IMR-90 (cell line): ENCODE results near the gene KCNH2. TPM values are rescaled to one million over a fixed set of nuclear protein-coding genes. Genes with fewer than 3 reads are reported as not detected.

Source experiments
- ATAC-seq: fragments of 200-7000 bp; cut with Tn5 transposase; 2 replicates; pipeline ENCODE4 v1.9.1; 2020; ENCODE audit warnings: low read depth, mild to moderate bottlenecking, moderate library complexity
- BruUV-seq: library from RNA; stranded (reverse); fragments of 400-500 nt; replicated peaks from 2 replicates; lab custom pipeline; 2021; lab: Mats Ljungman, UMichigan
- CTCF ChIA-PET: fragments of 300-600 bp; formaldehyde crosslinking; extraction: SDS; loops from one replicate; lab custom pipeline; 2021; ENCODE audit warnings: antibody characterized with exemption; lab: Yijun Ruan, JAX
- POLR2A ChIA-PET: fragments of 300-600 bp; sonication (Branson Sonifier 250); formaldehyde crosslinking; loops from one replicate; lab custom pipeline; 2022; ENCODE audit warnings: antibody characterized with exemption; ENCODE audit not compliant: unreplicated experiment; lab: Charles Lee
- DNase-seq: peaks from one replicate; pipeline ENCODE4 v3.0.0; 2013
- H2AFZ ChIP-seq: replicated peaks from 2 replicates; pipeline ENCODE3; 2013; ENCODE audit warnings: low read length, mild to moderate bottlenecking; ENCODE audit not compliant: poor library complexity
- H2AK5ac ChIP-seq: 2 replicates; pipeline ENCODE4 v1.6.1; 2013; ENCODE audit warnings: low read depth, low read length, inconsistent platforms
- H2AK9ac ChIP-seq: replicated peaks from 2 replicates; pipeline ENCODE3; 2013; ENCODE audit warnings: mild to moderate bottlenecking, low read depth, low read length, moderate library complexity; ENCODE audit not compliant: poor library complexity
- H2BK120ac ChIP-seq: 2 replicates; pipeline ENCODE4 v1.6.1; 2013; ENCODE audit warnings: low read depth, low read length, inconsistent platforms
- H2BK15ac ChIP-seq: 3 replicates; pipeline ENCODE4 v1.6.1; 2013; ENCODE audit warnings: low read depth, low read length, inconsistent platforms
- H2BK20ac ChIP-seq: 2 replicates; pipeline ENCODE4 v1.6.1; 2013; ENCODE audit warnings: low read depth, mild to moderate bottlenecking, inconsistent platforms, low read length, moderate library complexity
- H2BK5ac ChIP-seq: 2 replicates; pipeline ENCODE4 v1.6.1; 2013; ENCODE audit warnings: mild to moderate bottlenecking, low read depth, low read length, inconsistent platforms; ENCODE audit not compliant: poor library complexity, severe bottlenecking
- H3K14ac ChIP-seq: replicated peaks from 2 replicates; pipeline ENCODE4 v1.6.1; 2013; ENCODE audit warnings: low read depth, low read length, inconsistent platforms
- H3K18ac ChIP-seq: 2 replicates; pipeline ENCODE4 v1.6.1; 2013; ENCODE audit warnings: low read depth, low read length, control low read depth
- H3K23ac ChIP-seq: 2 replicates; pipeline ENCODE4 v1.6.1; 2013; ENCODE audit warnings: low read depth, low read length, inconsistent platforms
- H3K27ac ChIP-seq: 2 replicates; pipeline ENCODE4 v1.5.1; 2013; ENCODE audit warnings: mild to moderate bottlenecking, control low read depth, low read length; ENCODE audit not compliant: insufficient read depth
- H3K27me3 ChIP-seq: 2 replicates; pipeline ENCODE4 v1.6.1; 2013; ENCODE audit warnings: low read length; ENCODE audit not compliant: control insufficient read depth, insufficient read depth
- H3K36me3 ChIP-seq: 2 replicates; pipeline ENCODE4 v1.6.1; 2013; ENCODE audit warnings: low read length, mixed read lengths; ENCODE audit not compliant: control insufficient read depth, insufficient read depth
- H3K4ac ChIP-seq: 2 replicates; pipeline ENCODE4 v1.6.1; 2013; ENCODE audit warnings: low read depth, low read length, inconsistent platforms
- H3K4me1 ChIP-seq: 2 replicates; pipeline ENCODE4 v1.6.1; 2013; ENCODE audit warnings: low read length, mixed read lengths; ENCODE audit not compliant: control insufficient read depth, insufficient read depth
- H3K4me2 ChIP-seq: 2 replicates; pipeline ENCODE4 v1.6.1; 2013; ENCODE audit warnings: low read depth, mild to moderate bottlenecking, control low read depth, low read length, moderate library complexity
- H3K4me3 ChIP-seq: 2 replicates; pipeline ENCODE4 v1.5.1; 2013; ENCODE audit warnings: low read depth, mild to moderate bottlenecking, control low read depth, low read length, moderate library complexity; ENCODE audit not compliant: insufficient read depth
- H3K56ac ChIP-seq: 2 replicates; pipeline ENCODE4 v1.6.1; 2013; ENCODE audit warnings: low read length, inconsistent platforms; ENCODE audit not compliant: insufficient read depth; ENCODE audit errors: extremely low read depth
- H3K79me1 ChIP-seq, 2 experiments: 2 replicates each; pipeline ENCODE4 v1.6.1; 2013; ENCODE audit warnings: low read length in 2 of 2, inconsistent platforms in 1 of 2, low read depth in 1 of 2
- H3K9ac ChIP-seq: 2 replicates; pipeline ENCODE4 v1.6.1; 2013; ENCODE audit warnings: low read depth, low read length, control low read depth
- H3K9me1 ChIP-seq: 2 replicates; pipeline ENCODE4 v1.6.1; 2013; ENCODE audit warnings: low read length, inconsistent platforms; ENCODE audit not compliant: insufficient read depth
- H3K9me3 ChIP-seq: 2 replicates; pipeline ENCODE4 v1.6.1; 2013; ENCODE audit warnings: low read length; ENCODE audit not compliant: control insufficient read depth, insufficient read depth
- H4K20me1 ChIP-seq: 2 replicates; pipeline ENCODE4 v1.6.1; 2013; ENCODE audit warnings: low read length, inconsistent platforms; ENCODE audit not compliant: insufficient read depth
- H4K5ac ChIP-seq: 2 replicates; pipeline ENCODE4 v1.6.1; 2013; ENCODE audit warnings: mild to moderate bottlenecking, low read depth, low read length, control low read depth
- H4K8ac ChIP-seq, 2 experiments: 2 replicates each; pipeline ENCODE4 v1.6.1; 2013; ENCODE audit warnings: low read depth in 2 of 2, low read length in 2 of 2, control low read depth in 1 of 2, inconsistent platforms in 1 of 2
- H4K91ac ChIP-seq: 2 replicates; pipeline ENCODE4 v1.6.1; 2013; ENCODE audit warnings: low read depth, low read length, inconsistent platforms; ENCODE audit not compliant: insufficient read depth
- BHLHE40 ChIP-seq: fragments of 150-350 bp; IDR thresholded peaks from 2 replicates; pipeline ENCODE4 v1.6.1; 2016; ENCODE audit warnings: mild to moderate bottlenecking, low read depth, low read length
- CEBPB ChIP-seq: IDR thresholded peaks from 2 replicates; pipeline ENCODE4 v1.6.1; 2012; ENCODE audit warnings: low read depth, low read length, improper control_type of control experiment
- CHD1 ChIP-seq: IDR thresholded peaks from 2 replicates; pipeline ENCODE4 v1.6.1; 2012; ENCODE audit warnings: low read depth, low read length, improper control_type of control experiment
- CTCF ChIP-seq: conservative IDR thresholded peaks from 2 replicates; pipeline ENCODE4 v1.5.1; 2012; ENCODE audit warnings: mild to moderate bottlenecking, low read depth, low read length, improper control_type of control experiment
- ELK1 ChIP-seq: fragments of 150-350 bp; IDR thresholded peaks from 2 replicates; pipeline ENCODE4 v1.6.1; 2016; ENCODE audit warnings: low read depth, mild to moderate bottlenecking, low read length, moderate library complexity, borderline replicate concordance
- FOS ChIP-seq: fragments of 150-350 bp; IDR thresholded peaks from 2 replicates; pipeline ENCODE4 v1.6.1; 2016; ENCODE audit warnings: low read depth, low read length
- MAFK ChIP-seq: IDR thresholded peaks from 2 replicates; pipeline ENCODE4 v1.6.1; 2012; ENCODE audit warnings: low read depth, low read length, improper control_type of control experiment
- MAZ ChIP-seq: IDR thresholded peaks from 2 replicates; pipeline ENCODE4 v1.6.1; 2012; ENCODE audit warnings: low read depth, mild to moderate bottlenecking, low read length, improper control_type of control experiment, moderate library complexity, borderline replicate concordance
- MXI1 ChIP-seq: IDR thresholded peaks from 2 replicates; pipeline ENCODE4 v1.6.1; 2012; ENCODE audit warnings: low read depth, mild to moderate bottlenecking, low read length, moderate library complexity, borderline replicate concordance
- NFE2L2 ChIP-seq: fragments of 150-350 bp; IDR thresholded peaks from 2 replicates; pipeline ENCODE4 v1.6.1; 2016; ENCODE audit warnings: low read depth, mild to moderate bottlenecking, low read length
- POLR2A ChIP-seq: IDR thresholded peaks from 2 replicates; pipeline ENCODE4 v1.6.1; 2012; ENCODE audit warnings: mild to moderate bottlenecking, low read depth, low read length
- RAD21 ChIP-seq: IDR thresholded peaks from 2 replicates; pipeline ENCODE4 v1.6.1; 2012; ENCODE audit warnings: low read length, improper control_type of control experiment
- RCOR1 ChIP-seq: IDR thresholded peaks from 2 replicates; pipeline ENCODE4 v1.6.1; 2012; ENCODE audit warnings: mild to moderate bottlenecking, low read length, improper control_type of control experiment; ENCODE audit not compliant: insufficient replicate concordance
- RFX5 ChIP-seq: IDR thresholded peaks from 2 replicates; pipeline ENCODE4 v1.8.0; 2012; ENCODE audit warnings: low read depth, mild to moderate bottlenecking, low read length, moderate library complexity
- SMC3 ChIP-seq: fragments of 150-350 bp; IDR thresholded peaks from 2 replicates; pipeline ENCODE4 v1.6.1; 2016; ENCODE audit warnings: low read depth, mild to moderate bottlenecking, antibody characterized with exemption, low read length, moderate library complexity
- USF2 ChIP-seq: fragments of 150-350 bp; IDR thresholded peaks from 2 replicates; pipeline ENCODE4 v1.6.1; 2017; ENCODE audit warnings: mild to moderate bottlenecking, antibody characterized with exemption, low read length, low read depth
- dilution Hi-C: fragments of 300-500 bp; cut with HindIII; formaldehyde crosslinking; loops from one replicate; pipeline ENCODE4 v1.14.3; 2018; ENCODE audit warnings: low sequenced_read_pairs; ENCODE audit not compliant: unreplicated experiment
- in situ Hi-C: fragments of 300-500 bp; cut with MboI; formaldehyde crosslinking; loops from 3 replicates; pipeline ENCODE4 v1.14.3; 2019; ENCODE audit warnings: low sequenced_read_pairs, inconsistent platforms, mixed read lengths
- intact Hi-C: fragments of 100-400 bp; cut with micrococcal nuclease; formaldehyde crosslinking; loops from 2 replicates; pipeline ENCODE4 v1.10.0; 2022
- polyA plus RNA-seq, 3 experiments: library from polyadenylated mRNA; depleted of rRNA; stranded (reverse); fragments of >200 nt; gene quantifications; 2 replicates each; pipeline ENCODE4 v1.2.3, GENCODE V29; 2012; ENCODE audit warnings: low replicate concordance in 1 of 3
- total RNA-seq: library from RNA; depleted of rRNA; stranded (reverse); fragments of >200 nt; gene quantifications from 2 replicates; pipeline ENCODE4 v1.2.3, GENCODE V29; 2012

Gene KCNH2
- total and polyA plus RNA-seq, 2 of the 4 experiments (the other 2 are of a cell fraction) = 0.90 to 2.1 TPM

GRCh38 chr7:150939466-150939865, 38.7 kb downstream of the KCNH2 start:
- no peak overlapping the region for H2BK5ac ChIP-seq

More at GRCh38 chr7:150939466-150939865, 38.7 kb downstream of the KCNH2 start:
- Histone ChIP-seq H4K8ac (no peak overlapping the region), H3K4me1 (peaks cover 5% of the 10 kb centered on the region; the same call in 1 of the 2 replicates), H3K27ac (no peak overlapping the region), H3K79me1 (no peaks in the 10 kb centered on the region), H2AK5ac (no peak overlapping the region), H3K23ac (no peak overlapping the region), H2BK120ac (no peak overlapping the region), H3K36me3 (no peaks in the 10 kb centered on the region), H2BK15ac (no peak overlapping the region), H3K27me3 (no peaks in the 10 kb centered on the region), H4K5ac (no peak overlapping the region), H4K91ac (no peak overlapping the region), H3K18ac (no peak overlapping the region), H3K14ac (no peak overlapping the region), H3K4me3 (no peak overlapping the region), H4K20me1 (no peaks in the 10 kb centered on the region), H3K9ac (no peak overlapping the region), H3K9me1 (0 out of 2 replicates have a peak, but pooled peaks cover 3% of the 10 kb centered on the region), H3K56ac (no peak overlapping the region), H3K9me3 (no peaks in the 10 kb centered on the region), H3K4me2 (no peak overlapping the region), H2BK20ac (no peak overlapping the region), H2AFZ (no peak overlapping the region), H2AK9ac (no peak overlapping the region), H3K4ac (no peak overlapping the region)
- no TSS peak for BruUV-seq
- no peak for ATAC-seq
- dilution Hi-C loops = no loop called here
- POLR2A ChIA-PET = no interaction called here
- intact Hi-C loops = no loop called here
- no peak for DNase-seq
- CTCF ChIA-PET = no interaction called here
- no peak for TF ChIP-seq ELK1
- TF ChIP-seq SMC3 = no peak
- TF ChIP-seq FOS = no peak
- TF ChIP-seq RFX5 = no peak
- no peak for TF ChIP-seq RCOR1
- TF ChIP-seq POLR2A = no peak
- TF ChIP-seq CTCF = no peak
- TF ChIP-seq CHD1 = no peak
- no peak for TF ChIP-seq MAFK
- no peak for TF ChIP-seq USF2
- TF ChIP-seq BHLHE40 = no peak
- TF ChIP-seq NFE2L2 = no peak
- TF ChIP-seq CEBPB = no peak
- no peak for TF ChIP-seq MXI1
- TF ChIP-seq MAZ = no peak
- no peak for TF ChIP-seq RAD21
- in situ Hi-C loops = no loop called here
